Measurements from ENCODE around the gene FKBP10.
"Not testable (repeated sequence)": the region's sequence is repeated elsewhere in the genome, so short reads cannot be mapped to it uniquely, and the experiment has no call there.

FKBP10 gene

GRCh38 chr17:41848788-41849187, 36.0 kb downstream of the FKBP10 start:
- no peak for TF ChIP-seq CTCF (conservative IDR thresholded peaks at IDR 0.05; ENCODE audit: low read length)
- TF ChIP-seq EZH2phosphoT487 (IDR thresholded peaks at IDR 0.05; ENCODE audit: borderline replicate concordance) = no peak
- H3K4me3 ChIP-seq (ENCODE audit: low read length, poor library complexity, severe bottlenecking) = no peak overlapping the region
- no peaks in the 10 kb centered on the region for H3K4me1 ChIP-seq (ENCODE audit: insufficient read depth, low read length, poor library complexity, severe bottlenecking)
- no peak overlapping the region for H3K4me2 ChIP-seq (ENCODE audit: low read depth, low read length, poor library complexity, severe bottlenecking)
- no peaks in the 10 kb centered on the region for H3K27me3 ChIP-seq (ENCODE audit: insufficient read depth, low read length, poor library complexity, severe bottlenecking)
- H3K36me3 ChIP-seq (ENCODE audit: insufficient read depth, low read length) = peaks cover 46% of the 10 kb centered on the region
- H3F3A ChIP-seq (ENCODE audit: low read depth) = no peaks in the 10 kb centered on the region
- no peaks in the 10 kb centered on the region for H3K9me2 ChIP-seq (replicated peaks; ENCODE audit: low read depth, low read length)
- no peak overlapping the region for H3K9ac ChIP-seq (ENCODE audit: low read depth, low read length, poor library complexity, severe bottlenecking)
- peaks cover 18% of the 10 kb centered on the region for H4K20me1 ChIP-seq (ENCODE audit: insufficient read depth, low read length, poor library complexity, severe bottlenecking)
- peaks cover 51% of the 10 kb centered on the region; the same call in 1 of the 2 replicates for H3K79me2 ChIP-seq (ENCODE audit: insufficient read depth, low read length)
- H2AFZ ChIP-seq (ENCODE audit: low read length) = no peak overlapping the region
- no peaks in the 10 kb centered on the region for H3K9me3 ChIP-seq (ENCODE audit: insufficient read depth, low read depth, low read length)

- H3K4me1 ChIP-seq (ENCODE audit: insufficient read depth, low read length, poor library complexity, severe bottlenecking) = no peaks in the 10 kb centered on the region
- peak overlapping the region; percentile 1 for H3K4me2 ChIP-seq (ENCODE audit: low read depth, low read length, poor library complexity, severe bottlenecking)
- H3F3A ChIP-seq (ENCODE audit: low read depth) = no peaks in the 10 kb centered on the region
These were observed 36.6 kb downstream of the FKBP10 start for GRCh38 chr17:41849251-41849990.

GRCh38 chr17:41851382-41851781, 38.6 kb downstream of the FKBP10 start:
- H3K36me3 ChIP-seq (ENCODE audit: insufficient read depth, low read length) = peaks cover 59% of the 10 kb centered on the region
- H3K9me3 ChIP-seq (ENCODE audit: insufficient read depth, low read depth, low read length); H3K9me2 ChIP-seq (replicated peaks; ENCODE audit: low read depth, low read length); H2AFZ ChIP-seq (ENCODE audit: low read length); H3K4me1 ChIP-seq (ENCODE audit: insufficient read depth, low read length, poor library complexity, severe bottlenecking); H3K4me2 ChIP-seq (ENCODE audit: low read depth, low read length, poor library complexity, severe bottlenecking); H3K4me3 ChIP-seq (ENCODE audit: low read length, poor library complexity, severe bottlenecking); H3F3A ChIP-seq (ENCODE audit: low read depth); H3K27me3 ChIP-seq (ENCODE audit: insufficient read depth, low read length, poor library complexity, severe bottlenecking); H3K9ac ChIP-seq (ENCODE audit: low read depth, low read length, poor library complexity, severe bottlenecking): not testable (repeated sequence)
- peaks cover 67% of the 10 kb centered on the region for H3K79me2 ChIP-seq (ENCODE audit: insufficient read depth, low read length)
- peaks cover 25% of the 10 kb centered on the region for H4K20me1 ChIP-seq (ENCODE audit: insufficient read depth, low read length, poor library complexity, severe bottlenecking)

More at GRCh38 chr17:41849251-41849990, 36.6 kb downstream of the FKBP10 start:
- Histone ChIP-seq H3K27me3 (ENCODE audit: insufficient read depth, low read length, poor library complexity, severe bottlenecking) (no peaks in the 10 kb centered on the region), H3K4me3 (ENCODE audit: low read length, poor library complexity, severe bottlenecking) (no peak overlapping the region), H3K79me2 (ENCODE audit: insufficient read depth, low read length) (peaks cover 55% of the 10 kb centered on the region; the same call in 1 of the 2 replicates), H3K9me3 (ENCODE audit: insufficient read depth, low read depth, low read length) (no peaks in the 10 kb centered on the region), H3K36me3 (ENCODE audit: insufficient read depth, low read length) (peaks cover 52% of the 10 kb centered on the region), H2AFZ (ENCODE audit: low read length) (no peak overlapping the region), H3K9me2 (replicated peaks; ENCODE audit: low read depth, low read length) (no peaks in the 10 kb centered on the region), H4K20me1 (ENCODE audit: insufficient read depth, low read length, poor library complexity, severe bottlenecking) (peaks cover 21% of the 10 kb centered on the region), H3K9ac (ENCODE audit: low read depth, low read length, poor library complexity, severe bottlenecking) (no peak overlapping the region)
- TF ChIP-seq CTCF (conservative IDR thresholded peaks at IDR 0.05; ENCODE audit: low read length) (no peak), EZH2phosphoT487 (IDR thresholded peaks at IDR 0.05; ENCODE audit: borderline replicate concordance) (no peak)
